Neuronal stem cell (in vitro differentiated cells): ENCODE results near the gene PKD1L1.

Source experiments
- DNase-seq: peaks from one replicate; pipeline ENCODE4 v3.0.0-alpha.2; 2013; ENCODE audit warnings: low spot score
- H2AFZ ChIP-seq: one replicate; pipeline ENCODE4 v1.6.1; 2013; ENCODE audit warnings: mild to moderate bottlenecking, low read length, inconsistent platforms
- H2AK5ac ChIP-seq: 2 replicates; pipeline ENCODE4 v1.6.1; 2013; ENCODE audit warnings: low read depth, mild to moderate bottlenecking, inconsistent platforms, low read length, moderate library complexity, mixed read lengths
- H2BK120ac ChIP-seq: 2 replicates; pipeline ENCODE4 v1.6.1; 2013; ENCODE audit warnings: low read depth, mild to moderate bottlenecking, inconsistent platforms, low read length, moderate library complexity, mixed read lengths
- H2BK12ac ChIP-seq: one replicate; pipeline ENCODE4 v1.6.1; 2013; ENCODE audit warnings: low read length, inconsistent platforms
- H2BK15ac ChIP-seq: 2 replicates; pipeline ENCODE4 v1.6.1; 2013; ENCODE audit warnings: mild to moderate bottlenecking, low read length, inconsistent platforms, mixed read lengths
- H2BK5ac ChIP-seq: one replicate; pipeline ENCODE4 v1.6.1; 2013; ENCODE audit warnings: inconsistent platforms, mild to moderate bottlenecking, low read length, moderate library complexity
- H3K14ac ChIP-seq: one replicate; pipeline ENCODE4 v1.6.1; 2013; ENCODE audit warnings: low read length, inconsistent platforms
- H3K18ac ChIP-seq: 2 replicates; pipeline ENCODE4 v1.6.1; 2013; ENCODE audit warnings: low read length, inconsistent platforms
- H3K23ac ChIP-seq: 2 replicates; pipeline ENCODE4 v1.6.1; 2013; ENCODE audit warnings: low read depth, mild to moderate bottlenecking, mixed read lengths, low read length, inconsistent platforms; ENCODE audit not compliant: poor library complexity
- H3K27ac ChIP-seq: replicated peaks from 3 replicates; pipeline ENCODE4 v1.5.1; 2013; ENCODE audit warnings: low read length, inconsistent platforms
- H3K27me3 ChIP-seq, 3 experiments: 2 replicates each; pipeline ENCODE4 v1.6.1; 2013; ENCODE audit warnings: low read length in 3 of 3, mild to moderate bottlenecking in 2 of 3, inconsistent platforms in 1 of 3, low read depth in 1 of 3, mixed read lengths in 1 of 3, moderate library complexity in 1 of 3; ENCODE audit not compliant: control insufficient read depth in 3 of 3, insufficient read depth in 3 of 3
- H3K36me3 ChIP-seq, 2 donors: replicated peaks in 1 of 2; 2 replicates each; pipeline ENCODE4 v1.6.1; 2013; ENCODE audit warnings: low read length in 2 of 2; ENCODE audit not compliant: control insufficient read depth in 2 of 2, insufficient read depth in 2 of 2
- H3K4ac ChIP-seq: 2 replicates; pipeline ENCODE4 v1.6.1; 2013; ENCODE audit warnings: inconsistent platforms, mild to moderate bottlenecking, low read length, moderate library complexity
- H3K4me1 ChIP-seq, 2 donors: 1 replicate in 1 of 2; 2 replicates in 1 of 2; pipeline ENCODE4 v1.6.1; 2013; ENCODE audit warnings: low read length in 2 of 2, low read depth in 1 of 2; ENCODE audit not compliant: control insufficient read depth in 2 of 2, insufficient read depth in 1 of 2
- H3K4me2 ChIP-seq: one replicate; pipeline ENCODE4 v1.6.1; 2013; ENCODE audit warnings: mild to moderate bottlenecking, low read length, inconsistent platforms; ENCODE audit not compliant: insufficient read depth, poor library complexity, severe bottlenecking
- H3K4me3 ChIP-seq, 2 donors: 2 replicates each; pipeline ENCODE4 v1.5.1; 2013; ENCODE audit warnings: low read length in 2 of 2, mild to moderate bottlenecking in 2 of 2, inconsistent platforms in 1 of 2, moderate library complexity in 1 of 2
- H3K79me1 ChIP-seq: one replicate; pipeline ENCODE4 v1.6.1; 2013; ENCODE audit warnings: low read depth, mild to moderate bottlenecking, inconsistent platforms, low read length, moderate library complexity
- H3K9ac ChIP-seq: one replicate; pipeline ENCODE4 v1.6.1; 2013; ENCODE audit warnings: mild to moderate bottlenecking, low read depth, low read length, inconsistent platforms; ENCODE audit not compliant: poor library complexity
- H3K9me3 ChIP-seq, 2 donors: replicated peaks in 1 of 2; 2 replicates each; pipeline versions ENCODE3 to v1.6.1; 2013; ENCODE audit warnings: low read length in 2 of 2, mild to moderate bottlenecking in 2 of 2, inconsistent platforms in 1 of 2, low read depth in 1 of 2, mixed read lengths in 1 of 2, moderate library complexity in 1 of 2; ENCODE audit not compliant: control insufficient read depth in 2 of 2, insufficient read depth in 1 of 2
- H4K8ac ChIP-seq: one replicate; pipeline ENCODE4 v1.6.1; 2013; ENCODE audit warnings: low read depth, mild to moderate bottlenecking, inconsistent platforms, low read length, moderate library complexity
- H4K91ac ChIP-seq: one replicate; pipeline ENCODE4 v1.6.1; 2013; ENCODE audit warnings: low read length, low read depth, mild to moderate bottlenecking, inconsistent platforms; ENCODE audit not compliant: poor library complexity
- WGBS, 2 donors: extraction: QIAGEN DNeasy Blood & Tissue Kit; methylation state at CpG; one replicate each; pipeline ENCODE4 v1.1.7; 2013; ENCODE audit warnings: missing lambda C conversion rate in 2 of 2, mixed read lengths in 1 of 2; ENCODE audit not compliant: insufficient read length in 2 of 2, insufficient replicate concordance in 1 of 2; ENCODE audit errors: extremely low coverage in 2 of 2; 5-methylcytosine and 5-hydroxymethylcytosine counted together

The PKD1L1 gene

DNA sequence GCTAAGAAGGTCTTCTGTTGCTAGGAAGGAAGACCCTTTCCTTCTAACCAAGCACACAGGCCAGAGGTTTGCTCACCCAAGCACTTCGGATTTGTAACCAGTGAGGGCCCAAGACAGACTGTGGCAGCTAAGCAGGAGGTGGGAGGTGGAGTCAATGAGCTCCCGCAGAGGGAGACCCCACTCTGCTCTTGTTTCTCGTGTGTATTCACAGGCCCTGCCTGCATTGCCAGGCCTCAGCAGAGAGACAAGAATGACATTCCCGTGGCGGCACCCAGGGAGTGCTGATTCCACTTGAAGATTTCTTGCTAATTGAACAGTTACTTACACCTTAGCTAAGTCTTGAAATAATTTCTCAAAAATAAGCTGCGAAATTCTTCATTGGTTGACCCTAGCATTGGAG, 13.4 kb downstream of the PKD1L1 start:
- WGBS, 2 donors, result no CpG with 5 or more reads among the region's 6 CpGs

DNA sequence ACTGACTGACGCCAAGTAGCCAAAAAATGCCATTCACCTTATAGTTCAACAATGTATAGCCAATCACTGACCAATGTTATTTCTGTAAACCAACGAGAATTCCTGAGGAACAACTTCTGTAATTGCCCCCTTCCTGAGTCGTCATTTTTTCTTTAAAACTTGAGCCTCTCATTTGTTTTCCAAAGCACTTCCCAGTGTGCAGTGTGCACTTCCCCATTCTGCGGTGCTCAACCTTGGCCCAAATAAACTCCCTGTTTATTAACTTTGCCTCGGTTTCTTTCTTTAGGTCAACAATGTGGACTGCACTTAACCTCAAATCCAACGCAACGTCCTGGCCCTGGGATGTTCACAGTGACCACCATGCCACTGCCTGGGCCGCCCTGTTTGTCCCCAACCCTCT, 15.1 kb downstream of the PKD1L1 start:
- Histone ChIP-seq H3K18ac (no peak overlapping the region), H4K91ac (no peak overlapping the region), H3K4me2 (no peak overlapping the region), H2AFZ (no peak overlapping the region), H3K36me3 (no peaks in the 10 kb centered on the region), H2BK5ac (no peak overlapping the region), H3K27ac (no peak overlapping the region), H3K4ac (no peak overlapping the region), H3K23ac (no peak overlapping the region), H2AK5ac (no peak overlapping the region), H3K9ac (no peak overlapping the region), H4K8ac (no peak overlapping the region), H3K4me3 (no peak overlapping the region), H2BK15ac (no peak overlapping the region), H3K14ac (no peak overlapping the region), H2BK120ac (no peak overlapping the region), H3K4me1 (peaks cover 12 to 14% of the 10 kb centered on the region in 2 donors), H3K27me3 (peaks cover 0 to 17% (median 0%) of the 10 kb centered on the region in 3 experiments), H3K9me3 (no peaks in the 10 kb centered on the region), H2BK12ac (no peak overlapping the region), H3K79me1 (no peaks in the 10 kb centered on the region)
- no peak for DNase-seq
- no CpG with 5 or more reads among the region's 8 CpGs for WGBS, 2 donors

More for the DNA sequence above, 13.4 kb downstream of the PKD1L1 start:
- H3K4me1 ChIP-seq, result peaks cover 12 to 14% of the 10 kb centered on the region in 2 donors
- H3K9ac ChIP-seq, result no peak overlapping the region
- no peak overlapping the region for H3K14ac ChIP-seq
- H3K23ac ChIP-seq, result no peak overlapping the region
- peak overlapping the region; percentile 78 for H3K18ac ChIP-seq
- no peak for DNase-seq
- H2AFZ ChIP-seq, result peak overlapping the region; percentile 45
- no peaks in the 10 kb centered on the region for H3K36me3 ChIP-seq
- no peak overlapping the region for H4K8ac ChIP-seq
- H2BK120ac ChIP-seq, result no peak overlapping the region
- no peak overlapping the region for H2BK15ac ChIP-seq
- no peaks in the 10 kb centered on the region for H3K9me3 ChIP-seq
- peak overlapping the region; percentile 19 for H3K4ac ChIP-seq
- no peaks in the 10 kb centered on the region for H3K79me1 ChIP-seq
- H3K27me3 ChIP-seq, result peaks cover 0 to 18% (median 0%) of the 10 kb centered on the region in 3 experiments
- H2BK12ac ChIP-seq, result no peak overlapping the region
- no peak overlapping the region for H3K4me3 ChIP-seq
- H2BK5ac ChIP-seq, result no peak overlapping the region
- H3K4me2 ChIP-seq, result no peak overlapping the region
- H3K27ac ChIP-seq, result no peak overlapping the region
- no peak overlapping the region for H4K91ac ChIP-seq
- H2AK5ac ChIP-seq, result no peak overlapping the region

- Histone ChIP-seq H3K4me3 (no peak overlapping the region), H4K91ac (no peak overlapping the region), H4K8ac (no peak overlapping the region), H3K9me3 (no peaks in the 10 kb centered on the region), H3K18ac (peak overlapping the region; percentile 15), H3K4me2 (no peak overlapping the region), H3K36me3 (no peaks in the 10 kb centered on the region), H3K27me3 (peaks cover 0 to 16% (median 0%) of the 10 kb centered on the region in 3 experiments), H3K14ac (peak overlapping the region; percentile 25), H2BK120ac (no peak overlapping the region), H3K79me1 (no peaks in the 10 kb centered on the region), H2AK5ac (no peak overlapping the region), H2BK5ac (no peak overlapping the region), H3K23ac (no peak overlapping the region), H3K4me1 (peaks cover 12 to 14% of the 10 kb centered on the region in 2 donors), H3K9ac (no peak overlapping the region), H3K27ac (no peak overlapping the region), H2AFZ (no peak overlapping the region), H2BK12ac (no peak overlapping the region), H2BK15ac (peak overlapping the region; percentile 4), H3K4ac (no peak overlapping the region)
- DNase-seq, result no peak
- no CpG with 5 or more reads among the region's 11 CpGs for WGBS, 2 donors
These were observed 15.7 kb downstream of the PKD1L1 start for GRCh38 chr7:47932466-47933037.

DNA sequence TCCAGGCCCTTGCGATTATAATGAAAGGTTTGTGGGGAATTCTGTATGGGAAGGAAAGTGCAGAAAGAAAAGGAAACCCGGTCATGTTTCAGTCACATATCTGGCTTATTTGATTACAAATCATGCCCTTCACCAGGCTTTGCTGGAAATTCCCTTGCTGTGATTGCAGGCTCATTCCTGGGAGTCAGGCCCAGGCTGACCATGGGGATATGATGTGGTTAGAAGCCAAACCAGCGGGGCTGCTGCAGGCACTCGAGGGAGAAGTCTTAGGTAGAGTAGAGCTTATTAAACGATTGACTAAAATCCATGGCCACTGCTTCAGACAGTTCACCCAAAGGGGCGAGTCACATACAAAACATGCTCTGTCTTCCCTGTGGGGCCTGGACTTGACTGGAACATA, 16.2 kb downstream of the PKD1L1 start:
- Histone ChIP-seq H3K9ac (no peak overlapping the region), H3K4me3 (no peak overlapping the region), H3K36me3 (no peaks in the 10 kb centered on the region), H3K79me1 (no peaks in the 10 kb centered on the region), H2BK120ac (no peak overlapping the region), H3K9me3 (no peaks in the 10 kb centered on the region), H2AK5ac (no peak overlapping the region), H3K23ac (no peak overlapping the region), H4K8ac (no peak overlapping the region), H4K91ac (no peak overlapping the region), H2BK5ac (no peak overlapping the region), H2BK15ac (peak overlapping the region; percentile 4), H3K27me3 (peaks cover 0 to 16% (median 0%) of the 10 kb centered on the region in 3 experiments), H3K4me1 (peaks cover 8 to 11% of the 10 kb centered on the region in 2 donors), H3K4ac (no peak overlapping the region), H3K14ac (no peak overlapping the region), H3K4me2 (no peak overlapping the region), H3K18ac (no peak overlapping the region), H2AFZ (no peak overlapping the region), H2BK12ac (no peak overlapping the region), H3K27ac (no peak overlapping the region)
- no CpG with 5 or more reads among the region's 6 CpGs for WGBS, 2 donors
- DNase-seq, result no peak
